SK-N-SH (cell line): ENCODE results near the gene CAP2. TPM values are rescaled to one million over a fixed set of nuclear protein-coding genes. Genes with fewer than 3 reads are reported as not detected.

Experiments
- CTCF ChIA-PET: fragments of 300-600, 350-600 bp; formaldehyde crosslinking; extraction: SDS; loops from one replicate; lab custom pipeline; 2021; lab: Yijun Ruan, JAX
- POLR2A ChIA-PET: fragments of 350-600 bp; sonication (Branson Sonifier 250); formaldehyde crosslinking; extraction: SDS; loops from one replicate; lab custom pipeline; 2020; ENCODE audit warnings: antibody characterized with exemption, inconsistent platforms; lab: Yijun Ruan, JAX
- DNase-seq: peaks from one replicate; pipeline ENCODE4 v3.0.0; 2012
- H2AFZ ChIP-seq: fragments of 200-600 bp; sonication (generic); 2 replicates; pipeline ENCODE4 v1.8.1; 2016; ENCODE audit warnings: antibody characterized with exemption, mild to moderate bottlenecking, low read depth
- H3F3A ChIP-seq: fragments of 200-600 bp; sonication (generic); replicated peaks from 2 replicates; pipeline ENCODE3; 2016; ENCODE audit warnings: antibody characterized with exemption, mild to moderate bottlenecking; ENCODE audit not compliant: insufficient read depth
- H3K27ac ChIP-seq, 2 experiments: fragments of 200-500 bp in 1 of 2; fragments of 200-600 bp in 1 of 2; sonication (Bioruptor generic) in 1 of 2; sonication (generic), shearing (Covaris generic) in 1 of 2; 2 replicates each; pipeline versions ENCODE4 v1.5.1 to v1.6.1; 2014 to 2016; ENCODE audit warnings: low read depth in 2 of 2, inconsistent platforms in 1 of 2, low read length in 1 of 2, mild to moderate bottlenecking in 1 of 2, mixed read lengths in 1 of 2
- H3K27me3 ChIP-seq: fragments of 200-600 bp; sonication (generic), shearing (Covaris generic); 2 replicates; pipeline ENCODE4 v1.6.1; 2016; ENCODE audit warnings: mixed run types; ENCODE audit not compliant: insufficient read depth
- H3K36me3 ChIP-seq, 2 experiments: fragments of 200-500 bp in 1 of 2; fragments of 200-600 bp in 1 of 2; sonication (Bioruptor generic) in 1 of 2; sonication (generic) in 1 of 2; replicated peaks in 1 of 2; 2 replicates each; pipeline versions ENCODE3 to v1.5.1; 2014 to 2016; ENCODE audit warnings: low read length in 1 of 2, mild to moderate bottlenecking in 1 of 2; ENCODE audit not compliant: insufficient read depth in 2 of 2, control insufficient read depth in 1 of 2
- H3K4me1 ChIP-seq, 2 experiments: fragments of 200-500 bp in 1 of 2; fragments of 200-600 bp in 1 of 2; sonication (Bioruptor generic) in 1 of 2; sonication (generic), shearing (Covaris generic) in 1 of 2; 2 replicates each; pipeline versions ENCODE4 v1.5.1 to v1.6.1; 2014 to 2016; ENCODE audit warnings: low read depth in 1 of 2, low read length in 1 of 2, mixed run types in 1 of 2; ENCODE audit not compliant: insufficient read depth in 2 of 2, control insufficient read depth in 1 of 2
- H3K4me2 ChIP-seq: fragments of 200-600 bp; sonication (generic), shearing (Covaris generic); 2 replicates; pipeline ENCODE4 v1.6.1; 2017; ENCODE audit warnings: mixed run types
- H3K4me3 ChIP-seq, 2 experiments: fragments of 200-500 bp in 1 of 2; fragments of 200-600 bp in 1 of 2; sonication (Bioruptor generic) in 1 of 2; sonication (generic), shearing (Covaris generic) in 1 of 2; 2 replicates each; pipeline versions ENCODE4 v1.5.1 to v1.8.1; 2014 to 2016; ENCODE audit warnings: low read depth in 2 of 2, inconsistent platforms in 1 of 2, low read length in 1 of 2, mild to moderate bottlenecking in 1 of 2, mixed read lengths in 1 of 2, moderate library complexity in 1 of 2
- H3K79me2 ChIP-seq: fragments of 200-600 bp; sonication (generic); 2 replicates; pipeline ENCODE4 v1.8.1; 2017; ENCODE audit warnings: mild to moderate bottlenecking; ENCODE audit not compliant: insufficient read depth
- H3K9ac ChIP-seq: fragments of 200-600 bp; sonication (generic); 2 replicates; pipeline ENCODE4 v1.6.1; 2017; ENCODE audit warnings: mixed run types
- H3K9me2 ChIP-seq: fragments of 200-600 bp; sonication (generic); 2 replicates; pipeline ENCODE4 v1.6.1; 2017; ENCODE audit warnings: mixed run types
- H3K9me3 ChIP-seq: fragments of 200-600 bp; sonication (generic); 2 replicates; pipeline ENCODE4 v1.6.1; 2017; ENCODE audit warnings: mixed run types, mild to moderate bottlenecking, moderate library complexity
- H4K20me1 ChIP-seq: fragments of 200-600 bp; sonication (generic); 2 replicates; pipeline ENCODE4 v1.6.1; 2017; ENCODE audit warnings: mild to moderate bottlenecking, mixed run types; ENCODE audit not compliant: insufficient read depth
- CHD2 ChIP-seq: fragments of 150-350 bp; IDR thresholded peaks from 2 replicates; pipeline ENCODE4 v1.6.1; 2018; ENCODE audit warnings: low read length; ENCODE audit not compliant: partially characterized antibody
- EP300 ChIP-seq, 2 experiments: IDR thresholded peaks; 2 replicates each; pipeline versions ENCODE4 v1.4.0 to v1.6.1; 2012; ENCODE audit warnings: borderline replicate concordance in 1 of 2, low read depth in 1 of 2, low read length in 1 of 2
- EZH2phosphoT487 ChIP-seq: fragments of 200-600 bp; sonication (generic); IDR thresholded peaks from 2 replicates; pipeline ENCODE4 v1.6.1; 2017; ENCODE audit warnings: low read depth, mixed run types, mild to moderate bottlenecking, antibody characterized with exemption, moderate library complexity, borderline replicate concordance
- FOXM1 ChIP-seq: IDR thresholded peaks from 2 replicates; pipeline ENCODE4 v1.4.0; 2012; ENCODE audit warnings: low read depth, mild to moderate bottlenecking
- GABPA ChIP-seq: IDR thresholded peaks from 2 replicates; pipeline ENCODE4 v1.4.0; 2012; ENCODE audit warnings: low read depth, mild to moderate bottlenecking
- GATA2 ChIP-seq: sonication (generic); formaldehyde crosslinking; IDR thresholded peaks from 2 replicates; pipeline ENCODE4 v1.5.0; 2020; ENCODE audit warnings: mild to moderate bottlenecking, missing genetic modification reagents
- IRF3 ChIP-seq: fragments of 150-350 bp; IDR thresholded peaks from 2 replicates; pipeline ENCODE4 v1.6.1; 2016; ENCODE audit warnings: mild to moderate bottlenecking, low read depth, low read length
- MAX ChIP-seq: IDR thresholded peaks from 2 replicates; pipeline ENCODE4 v1.4.0; 2012; ENCODE audit warnings: low read depth
- MEF2A ChIP-seq: IDR thresholded peaks from 2 replicates; pipeline ENCODE4 v1.4.0; 2012; ENCODE audit warnings: low read depth, borderline replicate concordance
- MXI1 ChIP-seq: IDR thresholded peaks from 2 replicates; pipeline ENCODE4 v1.6.1; 2012; ENCODE audit warnings: mild to moderate bottlenecking, low read depth, low read length, improper control_type of control experiment
- NRF1 ChIP-seq: IDR thresholded peaks from 2 replicates; pipeline ENCODE4 v1.6.1; 2012; ENCODE audit warnings: low read depth, mild to moderate bottlenecking, low read length
- PBX3 ChIP-seq: IDR thresholded peaks from 2 replicates; pipeline ENCODE4; 2012
- POLR2AphosphoS5 ChIP-seq: IDR thresholded peaks from 2 replicates; pipeline ENCODE4 v1.6.1; 2012; ENCODE audit warnings: low read depth, low read length
- RCOR1 ChIP-seq: fragments of 150-350 bp; IDR thresholded peaks from 2 replicates; pipeline ENCODE4 v1.6.1; 2017; ENCODE audit warnings: antibody characterized with exemption, low read length
- RXRA ChIP-seq: IDR thresholded peaks from 2 replicates; pipeline ENCODE4 v1.4.0; 2012; ENCODE audit warnings: low read depth, mild to moderate bottlenecking, borderline replicate concordance
- TAF1 ChIP-seq: IDR thresholded peaks from 2 replicates; pipeline ENCODE4 v1.6.1; 2012; ENCODE audit warnings: low read depth, mild to moderate bottlenecking, low read length, moderate library complexity, borderline replicate concordance
- TEAD4 ChIP-seq: IDR thresholded peaks from 2 replicates; pipeline ENCODE4 v1.4.0; 2012; ENCODE audit warnings: mild to moderate bottlenecking, borderline replicate concordance; ENCODE audit not compliant: insufficient read depth
- WGBS: methylation state at CpG from one replicate; pipeline ENCODE4 v1.1.6; 2017; ENCODE audit warnings: low lambda C conversion rate; 5-methylcytosine and 5-hydroxymethylcytosine counted together
- polyA plus RNA-seq, 3 experiments: library from polyadenylated mRNA; depleted of rRNA; stranded (reverse); fragments of >200 nt; gene quantifications; 2 replicates each; pipeline ENCODE4 v1.2.3, GENCODE V29; 2012
- TF ChIP-seq, protein P1 (sequence below): fragments of 200-600 bp; sonication (generic); IDR thresholded peaks from 2 replicates; pipeline ENCODE4 v1.6.1; 2017; ENCODE audit warnings: antibody characterized with exemption, mild to moderate bottlenecking, moderate library complexity
- TF ChIP-seq, protein P2 (sequence below): fragments of 150-350 bp; IDR thresholded peaks from 2 replicates; pipeline ENCODE4 v1.6.1; 2017; ENCODE audit warnings: antibody characterized with exemption, low read length, low read depth, borderline replicate concordance
- TF ChIP-seq, protein P3 (sequence below): IDR thresholded peaks from 2 replicates; pipeline ENCODE4 v1.4.0; 2012; ENCODE audit warnings: low read depth, borderline replicate concordance

CAP2 gene
- polyA plus RNA-seq, 1 of the 3 experiments (the other 2 are of a cell fraction) = 8.5 TPM

GRCh38 chr6:17478223-17478907 is 85.0 kb downstream of the CAP2 start:
- no peak for DNase-seq
- H3F3A ChIP-seq = no peaks in the 10 kb centered on the region
- CTCF ChIA-PET = no interaction called here
- H3K27ac ChIP-seq = no peak overlapping the region
- TF ChIP-seq FOXM1 (no peak), NRF1 (no peak), EZH2phosphoT487 (no peak), CHD2 (no peak), TEAD4 (no peak), RXRA (no peak), RCOR1 (no peak), POLR2AphosphoS5 (no peak), MXI1 (no peak), EP300 (IDR thresholded peaks at IDR 0.05; ENCODE audit: borderline replicate concordance in 1 of 2, low read depth in 1 of 2, low read length in 1 of 2) (no peak), MAX (no peak)
- TF ChIP-seq, protein P1, sequence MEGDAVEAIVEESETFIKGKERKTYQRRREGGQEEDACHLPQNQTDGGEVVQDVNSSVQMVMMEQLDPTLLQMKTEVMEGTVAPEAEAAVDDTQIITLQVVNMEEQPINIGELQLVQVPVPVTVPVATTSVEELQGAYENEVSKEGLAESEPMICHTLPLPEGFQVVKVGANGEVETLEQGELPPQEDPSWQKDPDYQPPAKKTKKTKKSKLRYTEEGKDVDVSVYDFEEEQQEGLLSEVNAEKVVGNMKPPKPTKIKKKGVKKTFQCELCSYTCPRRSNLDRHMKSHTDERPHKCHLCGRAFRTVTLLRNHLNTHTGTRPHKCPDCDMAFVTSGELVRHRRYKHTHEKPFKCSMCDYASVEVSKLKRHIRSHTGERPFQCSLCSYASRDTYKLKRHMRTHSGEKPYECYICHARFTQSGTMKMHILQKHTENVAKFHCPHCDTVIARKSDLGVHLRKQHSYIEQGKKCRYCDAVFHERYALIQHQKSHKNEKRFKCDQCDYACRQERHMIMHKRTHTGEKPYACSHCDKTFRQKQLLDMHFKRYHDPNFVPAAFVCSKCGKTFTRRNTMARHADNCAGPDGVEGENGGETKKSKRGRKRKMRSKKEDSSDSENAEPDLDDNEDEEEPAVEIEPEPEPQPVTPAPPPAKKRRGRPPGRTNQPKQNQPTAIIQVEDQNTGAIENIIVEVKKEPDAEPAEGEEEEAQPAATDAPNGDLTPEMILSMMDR = no peak
- H3K79me2 ChIP-seq = no peaks in the 10 kb centered on the region
- no peak overlapping the region for H3K4me3 ChIP-seq
- 85% methylated on average over 7 of the region's 7 CpGs for WGBS
- no peak overlapping the region for H3K4me2 ChIP-seq
- peaks cover 2 to 14% of the 10 kb centered on the region in 2 experiments; a peak in 3 of 4 replicates for H3K4me1 ChIP-seq
- H3K9ac ChIP-seq = no peak overlapping the region
- POLR2A ChIA-PET = no interaction called here
- no peaks in the 10 kb centered on the region for H4K20me1 ChIP-seq
- no peaks in the 10 kb centered on the region for H3K36me3 ChIP-seq
- H3K27me3 ChIP-seq = no peaks in the 10 kb centered on the region
- no peak overlapping the region for H2AFZ ChIP-seq
- no peaks in the 10 kb centered on the region for H3K9me3 ChIP-seq
- H3K9me2 ChIP-seq = 0 out of 2 replicates have a peak, but pooled peaks cover 3% of the 10 kb centered on the region

GRCh38 chr6:17478946-17479345 is 85.6 kb downstream of the CAP2 start:
- no peak for DNase-seq
- no peak overlapping the region for H3K9ac ChIP-seq
- WGBS = 89% methylated on average over 7 of the region's 7 CpGs
- H3K27me3 ChIP-seq = no peaks in the 10 kb centered on the region
- no peak overlapping the region for H3K4me3 ChIP-seq
- H4K20me1 ChIP-seq = no peaks in the 10 kb centered on the region
- H3K9me2 ChIP-seq = 0 out of 2 replicates have a peak, but pooled peaks cover 3% of the 10 kb centered on the region
- H3K36me3 ChIP-seq = no peaks in the 10 kb centered on the region
- ChIA-PET CTCF (no interaction called here), POLR2A (no interaction called here)
- no peak overlapping the region for H3K4me2 ChIP-seq
- H3K9me3 ChIP-seq = no peaks in the 10 kb centered on the region
- H2AFZ ChIP-seq = no peak overlapping the region
- H3K27ac ChIP-seq = no peak overlapping the region
- peaks cover 0 to 11% of the 10 kb centered on the region in 2 experiments; a peak in 2 of 4 replicates for H3K4me1 ChIP-seq
- no peaks in the 10 kb centered on the region for H3F3A ChIP-seq
- no peaks in the 10 kb centered on the region for H3K79me2 ChIP-seq
- TF ChIP-seq GATA2 (CRISPR knock-in tag) (no peak), RCOR1 (no peak), TEAD4 (no peak), PBX3 (no peak), IRF3 (no peak), MEF2A (no peak), NRF1 (no peak), TAF1 (no peak), GABPA (no peak)
- TF ChIP-seq, protein P2, sequence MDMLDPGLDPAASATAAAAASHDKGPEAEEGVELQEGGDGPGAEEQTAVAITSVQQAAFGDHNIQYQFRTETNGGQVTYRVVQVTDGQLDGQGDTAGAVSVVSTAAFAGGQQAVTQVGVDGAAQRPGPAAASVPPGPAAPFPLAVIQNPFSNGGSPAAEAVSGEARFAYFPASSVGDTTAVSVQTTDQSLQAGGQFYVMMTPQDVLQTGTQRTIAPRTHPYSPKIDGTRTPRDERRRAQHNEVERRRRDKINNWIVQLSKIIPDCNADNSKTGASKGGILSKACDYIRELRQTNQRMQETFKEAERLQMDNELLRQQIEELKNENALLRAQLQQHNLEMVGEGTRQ = no peak
- TF ChIP-seq, protein P3, sequence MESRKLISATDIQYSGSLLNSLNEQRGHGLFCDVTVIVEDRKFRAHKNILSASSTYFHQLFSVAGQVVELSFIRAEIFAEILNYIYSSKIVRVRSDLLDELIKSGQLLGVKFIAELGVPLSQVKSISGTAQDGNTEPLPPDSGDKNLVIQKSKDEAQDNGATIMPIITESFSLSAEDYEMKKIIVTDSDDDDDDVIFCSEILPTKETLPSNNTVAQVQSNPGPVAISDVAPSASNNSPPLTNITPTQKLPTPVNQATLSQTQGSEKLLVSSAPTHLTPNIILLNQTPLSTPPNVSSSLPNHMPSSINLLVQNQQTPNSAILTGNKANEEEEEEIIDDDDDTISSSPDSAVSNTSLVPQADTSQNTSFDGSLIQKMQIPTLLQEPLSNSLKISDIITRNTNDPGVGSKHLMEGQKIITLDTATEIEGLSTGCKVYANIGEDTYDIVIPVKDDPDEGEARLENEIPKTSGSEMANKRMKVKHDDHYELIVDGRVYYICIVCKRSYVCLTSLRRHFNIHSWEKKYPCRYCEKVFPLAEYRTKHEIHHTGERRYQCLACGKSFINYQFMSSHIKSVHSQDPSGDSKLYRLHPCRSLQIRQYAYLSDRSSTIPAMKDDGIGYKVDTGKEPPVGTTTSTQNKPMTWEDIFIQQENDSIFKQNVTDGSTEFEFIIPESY = no peak
